Lung (tissue), 12 donors: Measurements from ENCODE around the gene RPL28. TPM values are rescaled to one million over a fixed set of nuclear protein-coding genes. Genes with fewer than 3 reads are reported as not detected.

ENCODE experiments used
- ATAC-seq: fragments of 200-7000 bp; cut with Tn5 transposase; one replicate; pipeline ENCODE4 v1.9.1; 2020; ENCODE audit warnings: moderate number of reproducible peaks; ENCODE audit not compliant: insufficient read depth, low FRiP score
- DNase-seq, 3 donors: peaks; one replicate each; pipeline ENCODE4 v3.0.0-alpha.2; 2013 to 2017
- H3K27ac ChIP-seq, 2 donors: one replicate each; pipeline ENCODE4 v1.5.1; 2013; ENCODE audit warnings: mild to moderate bottlenecking in 2 of 2, moderate library complexity in 2 of 2, control low read depth in 1 of 2, inconsistent platforms in 1 of 2, low read depth in 1 of 2, low read length in 1 of 2
- H3K27me3 ChIP-seq, 3 donors: one replicate each; pipeline ENCODE4 v1.5.1; 2013; ENCODE audit warnings: low read length in 2 of 3; ENCODE audit not compliant: control insufficient read depth in 3 of 3, insufficient read depth in 3 of 3
- H3K36me3 ChIP-seq, 4 donors: one replicate each; pipeline ENCODE4 v1.5.1; 2013; ENCODE audit warnings: low read length in 4 of 4, mild to moderate bottlenecking in 1 of 4, moderate library complexity in 1 of 4; ENCODE audit not compliant: control insufficient read depth in 4 of 4, insufficient read depth in 4 of 4
- H3K4me1 ChIP-seq, 5 donors: one replicate each; pipeline ENCODE4 v1.5.1; 2013; ENCODE audit warnings: low read length in 5 of 5, mild to moderate bottlenecking in 2 of 5, moderate library complexity in 1 of 5; ENCODE audit not compliant: control insufficient read depth in 5 of 5, insufficient read depth in 5 of 5
- H3K4me3 ChIP-seq: one replicate; pipeline ENCODE4 v1.5.1; 2013; ENCODE audit warnings: mild to moderate bottlenecking, control low read depth, moderate library complexity
- H3K9ac ChIP-seq, 2 donors: one replicate each; pipeline ENCODE4 v1.5.1; 2013; ENCODE audit warnings: low read length in 2 of 2, control low read depth in 1 of 2; ENCODE audit not compliant: insufficient read depth in 1 of 2
- H3K9me3 ChIP-seq, 4 donors: one replicate each; pipeline ENCODE4 v1.5.1; 2013; ENCODE audit warnings: low read length in 3 of 4, mild to moderate bottlenecking in 1 of 4, moderate library complexity in 1 of 4; ENCODE audit not compliant: control insufficient read depth in 4 of 4, insufficient read depth in 3 of 4
- CTCF ChIP-seq: IDR thresholded peaks from 2 replicates; pipeline ENCODE4 v1.5.1; 2012; ENCODE audit warnings: mild to moderate bottlenecking; ENCODE audit errors: control extremely low read depth, extremely low read depth
- WGBS, 2 donors: extraction: QIAGEN DNeasy Blood & Tissue Kit; methylation state at CpG; one replicate each; pipeline ENCODE4 v1.1.7; 2013; 5-methylcytosine and 5-hydroxymethylcytosine counted together
- polyA plus RNA-seq, 2 donors: library from polyadenylated mRNA; stranded (reverse); fragments of 200-250 nt; gene quantifications; one replicate each; pipeline ENCODE4 v1.2.1, GENCODE V29; 2013
- total RNA-seq, 2 donors: library from RNA; depleted of rRNA in 1 of 2; stranded (reverse); fragments of >200 nt in 1 of 2; gene quantifications; one replicate each; pipeline ENCODE4 v1.2.1, GENCODE V29; 2014 to 2021
- donor health status: control.
- donor health status: control.
- donor health status: Bipolar disorder and iron deficiency.
- donor health status: healthy.
- donor health status: DM: yes; HTN: yes; CAD: no.

The RPL28 gene
- total and polyA plus RNA-seq, 4 donors, result 272 to 3,086 (median 1,601) TPM

- peaks cover 8 to 40% (median 28%) of the 10 kb centered on the region in 3 donors for H3K27me3 ChIP-seq
- no peak for TF ChIP-seq CTCF
- no peak for DNase-seq
- ATAC-seq, result no peak
- H3K27ac ChIP-seq, result no peak overlapping the region
- no peak overlapping the region for H3K4me3 ChIP-seq
- peaks cover 0 to 9% (median 0%) of the 10 kb centered on the region in 4 donors for H3K9me3 ChIP-seq
- H3K9ac ChIP-seq, result no peak overlapping the region
- 94 to 97% methylated on average over 4 of the region's 4 CpGs for WGBS, 2 donors
- no peaks in the 10 kb centered on the region for H3K4me1 ChIP-seq
- no peaks in the 10 kb centered on the region for H3K36me3 ChIP-seq
These were observed 49.3 kb downstream of the RPL28 start for GRCh38 chr19:55435020-55435419.

GRCh38 chr19:55436847-55437246 is 51.1 kb downstream of the RPL28 start:
- TF ChIP-seq CTCF, result no peak

GRCh38 chr19:55437410-55437809 is 51.7 kb downstream of the RPL28 start:
- Histone ChIP-seq H3K9ac (no peak overlapping the region), H3K27me3 (peaks cover 16 to 52% (median 41%) of the 10 kb centered on the region in 3 donors), H3K36me3 (no peaks in the 10 kb centered on the region), H3K27ac (no peak overlapping the region), H3K4me1 (peaks cover 0 to 11% (median 0%) of the 10 kb centered on the region in 5 donors), H3K9me3 (peaks cover 0 to 8% (median 0%) of the 10 kb centered on the region in 4 donors), H3K4me3 (no peak overlapping the region)
- WGBS, 2 donors, result 1 to 4% methylated on average over 16 to 17 of the region's 17 CpGs
- no peak for TF ChIP-seq CTCF
- peak; percentile 74 to 82 (median 80) for DNase-seq
- no peak for ATAC-seq

More at GRCh38 chr19:55436847-55437246, 51.1 kb downstream of the RPL28 start:
- H3K27me3 ChIP-seq, result peaks cover 16 to 53% (median 44%) of the 10 kb centered on the region in 3 donors
- H3K4me1 ChIP-seq, result peaks cover 0 to 8% (median 0%) of the 10 kb centered on the region in 5 donors
- no peak overlapping the region for H3K27ac ChIP-seq
- peaks cover 0 to 8% (median 0%) of the 10 kb centered on the region in 4 donors for H3K9me3 ChIP-seq
- WGBS, 2 donors, result 41 to 45% methylated on average over 8 of the region's 8 CpGs
- ATAC-seq, result no peak
- DNase-seq, result no peak
- no peak overlapping the region for H3K9ac ChIP-seq
- no peaks in the 10 kb centered on the region for H3K36me3 ChIP-seq
- H3K4me3 ChIP-seq, result no peak overlapping the region

- DNase-seq (no peak), ATAC-seq (no peak)
- Histone ChIP-seq H3K27me3 (peaks cover 8 to 55% (median 41%) of the 10 kb centered on the region in 3 donors), H3K27ac (no peak overlapping the region), H3K36me3 (no peaks in the 10 kb centered on the region), H3K9ac (no peak overlapping the region), H3K4me1 (peaks cover 0 to 11% (median 0%) of the 10 kb centered on the region in 5 donors), H3K4me3 (no peak overlapping the region), H3K9me3 (peaks cover 0 to 8% (median 0%) of the 10 kb centered on the region in 4 donors)
- TF ChIP-seq CTCF, result no peak
- 83 to 88% methylated on average over 5 of the region's 5 CpGs for WGBS, 2 donors
These were observed 53.3 kb downstream of the RPL28 start for GRCh38 chr19:55439052-55439451.
